Prostate gland (tissue), 2 donors: ENCODE measurements around the gene HDHD5.

Experiments used
- CTCF ChIP-seq, 4 experiments: fragments of 200-600 bp in 2 of 4; fragments of 450-650 bp in 2 of 4; sonication (generic) in 2 of 4; IDR thresholded peaks; 1 replicate in 3 of 4; 2 replicates in 1 of 4; pipeline ENCODE4 v1.5.1; 2016 to 2019; ENCODE audit warnings: antibody characterized with exemption in 4 of 4, mild to moderate bottlenecking in 2 of 4, moderate library complexity in 2 of 4
- POLR2A ChIP-seq: fragments of 450-650 bp; IDR thresholded peaks from one replicate; pipeline ENCODE4 v1.6.1; 2016; ENCODE audit warnings: antibody characterized with exemption, mild to moderate bottlenecking
- POLR2AphosphoS5 ChIP-seq: sonication (generic); formaldehyde crosslinking; IDR thresholded peaks from one replicate; pipeline ENCODE4 v1.6.1; 2017; ENCODE audit warnings: antibody characterized with exemption

DNA sequence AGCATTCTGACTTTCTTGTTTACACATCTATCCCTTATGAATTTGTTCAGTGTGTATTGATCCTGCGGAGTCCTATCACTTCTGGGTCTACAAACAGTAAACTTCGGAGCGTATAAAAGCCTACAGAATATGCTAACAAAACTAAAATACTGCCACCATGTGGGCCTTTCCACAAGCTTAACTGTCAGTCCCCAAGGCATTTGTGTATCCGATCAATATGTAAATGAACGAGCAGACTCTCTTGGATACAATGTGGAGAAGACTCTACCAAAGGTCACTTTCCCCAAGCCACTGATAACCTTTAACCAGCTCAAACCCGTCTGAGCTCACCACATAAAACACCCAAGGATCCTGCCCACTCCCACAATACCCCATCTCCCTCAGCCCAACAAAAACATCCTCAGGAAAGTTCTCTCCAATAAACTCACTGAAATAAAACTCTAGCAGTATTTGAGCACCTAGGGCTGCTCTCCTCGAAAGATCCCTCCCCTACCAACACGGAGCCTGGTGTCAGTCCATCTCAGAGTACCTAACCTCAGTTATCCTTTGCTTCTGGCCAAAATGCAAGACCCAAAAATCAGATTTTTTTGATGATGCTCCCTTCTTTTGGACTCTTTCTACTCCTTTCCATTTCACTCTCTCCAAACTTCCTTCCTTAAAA is 42.3 kb upstream of the HDHD5 start:
- TF ChIP-seq CTCF (IDR thresholded peaks at IDR 0.05) (no peak), POLR2A (no peak), POLR2AphosphoS5 (no peak)
